ENCODE measurements around the gene MAST4. TPM values are rescaled to one million over a fixed set of nuclear protein-coding genes. Genes with fewer than 3 reads are reported as not detected.
A peak's percentile ranks its signal among the peaks of the same experiment; 100 is the strongest.

MAST4 gene
- total RNA-seq, 1 donor from 2014 or later = 52.6 TPM

DNA sequence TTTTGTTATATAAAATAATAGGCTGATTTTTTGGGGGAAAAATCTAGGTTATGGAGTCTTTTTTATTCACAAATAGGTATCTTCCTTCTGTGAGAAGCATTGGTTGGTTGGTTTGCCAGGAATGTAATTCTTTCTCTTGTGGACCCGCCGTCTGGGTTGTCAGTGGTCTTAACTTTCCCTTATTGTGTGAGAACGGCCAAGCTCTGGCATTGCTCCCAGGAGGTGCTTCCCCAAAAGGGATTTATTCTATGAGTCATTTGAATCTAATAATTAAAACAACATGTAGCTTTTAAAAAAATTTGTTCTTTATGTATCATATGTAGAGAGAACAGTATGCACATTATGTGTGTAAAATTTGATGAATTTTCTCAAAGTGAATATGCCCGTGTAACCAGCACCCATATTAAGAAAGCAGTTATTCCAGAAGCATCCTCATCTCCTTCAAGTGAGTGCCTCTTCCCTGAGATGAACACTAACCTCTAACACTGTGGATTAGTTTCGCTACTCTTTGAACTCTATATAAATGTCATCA, 114.4 kb downstream of the MAST4 start:
- H3K36me3 ChIP-seq = no peaks in the 10 kb centered on the region
- DNase-seq (no peak), ATAC-seq (no peak)
- H3K9me3 ChIP-seq = peaks cover 7% of the 10 kb centered on the region
- no peak overlapping the region for H3K4me3 ChIP-seq
- no peaks in the 10 kb centered on the region for H3K27me3 ChIP-seq
- no peak for TF ChIP-seq CTCF (IDR thresholded peaks at IDR 0.05)
- H3K27ac ChIP-seq = no peak overlapping the region
- H3K4me1 ChIP-seq = no peaks in the 10 kb centered on the region
- intact Hi-C loops (cut with DNase I) = no loop called here

DNA sequence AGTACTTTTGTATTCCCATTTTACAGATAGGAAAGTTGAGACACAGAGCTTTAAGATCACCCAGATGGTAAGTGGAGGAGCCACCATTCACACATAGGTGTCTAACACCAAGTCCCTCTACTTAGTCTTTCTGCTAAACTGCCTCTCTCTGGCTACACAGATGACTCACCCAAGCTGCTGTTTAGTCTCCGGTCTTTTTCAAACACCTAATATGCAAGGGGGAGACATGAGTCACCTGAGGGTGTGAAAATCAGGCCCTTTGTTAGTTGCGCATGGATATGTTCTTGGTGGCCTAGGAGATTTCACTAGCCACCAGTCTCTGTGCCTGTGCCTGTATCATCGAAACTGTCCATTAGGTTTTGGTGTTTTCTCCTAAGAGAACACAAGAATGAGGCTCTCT, 117.8 kb downstream of the MAST4 start:
- DNase-seq = no peak
- no peaks in the 10 kb centered on the region for H3K27me3 ChIP-seq
- no peak for TF ChIP-seq CTCF (IDR thresholded peaks at IDR 0.05)
- no peak overlapping the region for H3K4me3 ChIP-seq
- ATAC-seq = peak; percentile 54
- intact Hi-C loops (cut with DNase I) = no loop called here
- peaks cover 7% of the 10 kb centered on the region for H3K9me3 ChIP-seq
- no peaks in the 10 kb centered on the region for H3K4me1 ChIP-seq
- H3K27ac ChIP-seq = no peak overlapping the region
- H3K36me3 ChIP-seq = no peaks in the 10 kb centered on the region

DNA sequence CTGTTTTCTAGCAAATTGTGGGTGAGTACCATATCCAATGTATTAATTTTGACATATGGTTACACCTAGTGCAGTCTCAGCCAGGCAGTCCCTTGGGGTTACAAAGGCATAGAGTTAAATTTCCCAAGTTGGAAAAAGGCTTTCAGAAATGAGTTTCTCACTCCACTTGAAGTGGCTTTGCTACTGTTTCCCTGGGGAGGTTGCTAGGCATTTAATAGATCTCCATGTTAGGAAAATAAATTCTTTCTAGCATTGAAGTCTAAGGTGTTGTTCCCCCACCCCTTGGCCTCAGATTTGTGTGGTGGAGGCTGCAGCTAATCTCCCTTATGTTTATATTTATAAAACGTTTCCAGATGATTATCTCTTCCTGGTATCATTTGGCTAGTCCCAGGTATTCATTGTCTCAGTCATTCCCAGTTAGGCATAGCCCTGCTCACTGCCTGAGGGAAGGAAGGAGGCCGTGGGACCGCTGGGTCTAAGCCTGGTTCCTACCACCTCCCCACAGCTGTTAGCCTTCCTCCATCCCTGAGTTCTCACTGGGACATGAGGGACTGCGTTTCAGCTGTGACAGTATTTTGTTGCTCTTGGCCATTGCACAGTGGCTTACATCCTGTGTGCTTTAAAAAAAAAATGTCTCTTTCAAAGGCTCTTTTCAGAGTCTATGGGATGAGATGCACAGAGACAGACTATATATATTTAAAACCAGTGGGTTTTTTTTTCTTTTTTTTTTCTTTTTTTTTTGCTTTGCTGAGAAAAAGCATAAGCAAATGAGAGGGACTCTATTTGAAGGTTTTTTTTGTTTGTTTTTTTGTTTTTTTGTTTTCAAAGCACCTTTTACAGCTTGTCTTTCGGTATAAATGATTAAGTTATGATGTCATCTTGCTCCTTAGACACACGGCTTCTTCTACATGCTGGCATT, 121.5 kb downstream of the MAST4 start:
- H3K27me3 ChIP-seq = no peaks in the 10 kb centered on the region
- H3K36me3 ChIP-seq = no peaks in the 10 kb centered on the region
- intact Hi-C loops (cut with DNase I) = no loop called here
- no peaks in the 10 kb centered on the region for H3K9me3 ChIP-seq
- DNase-seq = no peak
- no peak for ATAC-seq
- no peak for TF ChIP-seq CTCF (IDR thresholded peaks at IDR 0.05)
- no peak overlapping the region for H3K4me3 ChIP-seq
- no peak overlapping the region for H3K27ac ChIP-seq
- no peaks in the 10 kb centered on the region for H3K4me1 ChIP-seq

DNA sequence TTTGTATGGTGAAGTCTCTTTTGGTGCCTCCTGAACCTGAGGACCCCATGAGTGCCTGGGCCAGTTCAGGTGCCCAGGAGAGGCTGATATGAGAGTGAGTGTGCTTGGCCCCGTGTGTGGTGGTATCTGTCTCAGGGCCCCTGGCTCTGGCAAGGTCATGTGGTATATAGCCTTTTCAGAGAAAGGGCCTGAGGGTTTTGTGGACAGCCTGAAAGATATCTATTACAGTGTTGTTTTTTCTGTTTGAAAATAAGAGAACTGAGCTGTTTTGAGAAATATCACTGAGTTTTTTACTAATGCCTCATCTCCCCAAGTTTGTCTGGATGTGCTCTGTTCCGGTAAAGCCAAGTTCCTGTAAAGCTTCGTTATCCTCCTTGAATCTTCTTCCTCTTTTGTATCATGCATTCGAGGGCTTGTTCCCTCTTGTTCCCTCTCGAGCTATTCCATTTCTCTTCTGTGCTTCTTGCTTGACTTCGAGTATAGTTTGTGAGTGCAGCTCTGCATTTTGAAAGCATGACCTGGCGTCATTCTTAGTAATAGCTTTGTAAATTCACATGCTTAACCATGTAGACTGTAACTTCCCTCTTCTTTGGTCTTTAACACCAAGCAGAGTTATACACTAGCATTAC, 122.3 kb downstream of the MAST4 start:
- ATAC-seq = peak; percentile 80
- no peaks in the 10 kb centered on the region for H3K36me3 ChIP-seq
- H3K9me3 ChIP-seq = no peaks in the 10 kb centered on the region
- H3K27ac ChIP-seq = no peak overlapping the region
- no peak for DNase-seq
- no peak overlapping the region for H3K4me3 ChIP-seq
- TF ChIP-seq CTCF (IDR thresholded peaks at IDR 0.05) = no peak
- H3K27me3 ChIP-seq = no peaks in the 10 kb centered on the region
- no peaks in the 10 kb centered on the region for H3K4me1 ChIP-seq
- intact Hi-C loops (cut with DNase I) = no loop called here

DNA sequence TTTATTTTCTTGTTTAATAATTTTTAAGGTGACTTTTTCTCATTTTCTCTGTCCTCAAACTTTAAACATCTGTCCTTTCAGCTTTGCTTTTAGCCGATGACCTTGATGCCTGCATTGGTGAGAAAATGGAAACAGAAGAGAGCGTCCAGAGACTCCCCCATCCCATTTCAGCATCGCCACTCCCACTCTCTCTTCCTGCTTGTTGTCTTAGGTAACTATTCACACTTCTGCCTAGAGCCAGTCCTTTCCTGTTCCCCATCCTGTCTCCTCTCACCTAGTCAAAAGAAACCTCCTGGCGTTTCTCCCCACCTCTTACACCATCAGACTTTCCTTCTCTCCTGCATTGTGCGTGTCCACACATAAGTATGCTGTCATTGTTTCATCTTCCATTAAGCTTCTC, 124.6 kb downstream of the MAST4 start:
- no peak for TF ChIP-seq CTCF (IDR thresholded peaks at IDR 0.05)
- intact Hi-C loops (cut with DNase I) = no loop called here

More for the DNA sequence above, 124.6 kb downstream of the MAST4 start:
- ATAC-seq (no peak), DNase-seq (no peak)
- Histone ChIP-seq H3K4me3 (no peak overlapping the region), H3K27me3 (no peaks in the 10 kb centered on the region), H3K27ac (no peak overlapping the region), H3K36me3 (no peaks in the 10 kb centered on the region), H3K4me1 (peaks cover 5% of the 10 kb centered on the region), H3K9me3 (no peaks in the 10 kb centered on the region)
